ENCODE results near the gene OSBPL1A. TPM values are rescaled to one million over a fixed set of nuclear protein-coding genes. Genes with fewer than 3 reads are reported as not detected.

Gene OSBPL1A
- total and polyA plus RNA-seq, 2 of the 8 experiments (the other 6 are each of a cell fraction or from before 2014, with no cell fraction given) = 53.2 to 74.9 TPM

DNA sequence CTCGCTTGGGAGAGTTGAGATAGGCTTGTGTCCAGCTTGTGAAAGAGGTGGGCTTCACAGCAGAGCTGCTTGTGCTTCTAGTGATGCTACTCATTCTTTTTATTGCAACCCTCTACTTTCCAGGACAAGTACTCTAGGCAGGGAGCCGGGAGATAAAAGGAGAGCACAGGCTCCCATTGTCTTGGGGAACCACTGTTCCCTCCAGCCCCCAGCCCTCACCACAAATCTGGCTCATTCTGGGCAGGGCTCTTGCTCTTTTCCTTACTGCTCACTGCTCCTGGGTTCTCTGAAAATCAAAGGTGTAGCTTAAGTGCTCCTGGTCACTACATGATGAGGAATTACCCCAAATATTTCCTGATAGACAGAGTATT, 177.3 kb downstream of the OSBPL1A start:
- DNase-seq (ENCODE audit: low read depth in 1 of 2, low spot score in 2 of 2) (no peak), FAIRE-seq (no peak)
- no peak overlapping the region for H2BK12ac ChIP-seq (ENCODE audit: low read depth, low read length)
- H3K36me3 ChIP-seq (ENCODE audit: control insufficient read depth in 2 of 4, insufficient read depth in 4 of 4, low read length in 3 of 4) = peaks cover 0 to 5% (median 0%) of the 10 kb centered on the region in 4 experiments; a peak in 4 of 8 replicates
- TF ChIP-seq, protein P1, sequence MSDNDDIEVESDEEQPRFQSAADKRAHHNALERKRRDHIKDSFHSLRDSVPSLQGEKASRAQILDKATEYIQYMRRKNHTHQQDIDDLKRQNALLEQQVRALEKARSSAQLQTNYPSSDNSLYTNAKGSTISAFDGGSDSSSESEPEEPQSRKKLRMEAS (IDR thresholded peaks at IDR 0.05) = no peak
- no peak for TF ChIP-seq E2F6 (IDR thresholded peaks at IDR 0.05)
- TF ChIP-seq SIN3A (conservative IDR thresholded peaks at IDR 0.05 in 1 of 2, IDR thresholded peaks at IDR 0.05 in 1 of 2; ENCODE audit: low read depth in 1 of 2, low read length in 2 of 2) = no peak
- no peak for TF ChIP-seq SP1 (IDR thresholded peaks at IDR 0.05; ENCODE audit: low read depth, low read length)
- no peak overlapping the region for H3K4ac ChIP-seq (replicated peaks; ENCODE audit: insufficient read length, low read depth, low read length)
- no peak overlapping the region for H3K27ac ChIP-seq (ENCODE audit: low read depth, low read length)
- H4K8ac ChIP-seq (ENCODE audit: extremely low read depth, insufficient read depth, low read length) = no peak overlapping the region
- no peak overlapping the region for H3K23ac ChIP-seq (ENCODE audit: insufficient read length)
- ChIA-PET CTCF (ENCODE audit: partially characterized antibody) (interaction anchor here (0.7 to 1.4 kb wide), 5 partner anchors 8 to 268 kb away, joined by 3 to 6 read pairs (median 3); no protein-coding TSS in a partner anchor), POLR2A (ENCODE audit: partially characterized antibody) (interaction anchor here (0.9 kb wide), 1 partner anchor 9 kb away, joined by 4 read pairs; no protein-coding TSS in a partner anchor)
- H3K14ac ChIP-seq (ENCODE audit: insufficient read length) = no peak overlapping the region
- H2AFZ ChIP-seq (ENCODE audit: low read length) = no peak overlapping the region
- no peak overlapping the region for H4K5ac ChIP-seq (ENCODE audit: insufficient read length, low read depth, low read length)
- no peaks in the 10 kb centered on the region for H3K9me3 ChIP-seq (ENCODE audit: insufficient read depth in 2 of 2, low read depth in 1 of 2, low read length in 1 of 2)
- H4K91ac ChIP-seq (replicated peaks; ENCODE audit: insufficient read length, low read length) = no peak overlapping the region
- no peak overlapping the region for H2BK15ac ChIP-seq (ENCODE audit: low read length)
- no peak overlapping the region for H2BK5ac ChIP-seq (ENCODE audit: low read depth, low read length)
- peaks cover 0 to 1% of the 10 kb centered on the region in 2 experiments for H4K20me1 ChIP-seq (replicated peaks in 1 of 2; ENCODE audit: control insufficient read depth in 1 of 2, insufficient read depth in 2 of 2, low read length in 2 of 2)
- WGBS, 2 experiments (ENCODE audit: extremely low coverage in 1 of 2, insufficient coverage in 1 of 2, insufficient read length in 1 of 2, insufficient replicate concordance in 2 of 2, low coverage in 1 of 2, low lambda C conversion rate in 2 of 2, missing lambda C conversion rate in 1 of 2) = 82% methylated on average over 2 of the region's 2 CpGs; no CpG with 5 or more reads in 1 of the 2 experiments
- no peak overlapping the region for H3K4me3 ChIP-seq (ENCODE audit: extremely low read depth in 1 of 4, insufficient read depth in 2 of 4, low read depth in 3 of 4, low read length in 4 of 4)
- no peaks in the 10 kb centered on the region for H3K79me2 ChIP-seq (ENCODE audit: control insufficient read depth in 1 of 2, insufficient read depth in 2 of 2, low read length in 2 of 2)
- no peaks in the 10 kb centered on the region for H3K23me2 ChIP-seq (ENCODE audit: low read depth, low read length)
- no peak overlapping the region; a peak in 1 of 4 replicates for H3K4me2 ChIP-seq (ENCODE audit: insufficient read depth in 1 of 2, low read depth in 2 of 2, low read length in 2 of 2)
- no peak overlapping the region for H3K18ac ChIP-seq (ENCODE audit: extremely low read depth, low read length)
- H3K56ac ChIP-seq (replicated peaks; ENCODE audit: insufficient read length, low read depth, low read length) = no peak overlapping the region
- H2BK120ac ChIP-seq (replicated peaks; ENCODE audit: low read depth, low read length) = no peak overlapping the region
- no peak overlapping the region for H2BK20ac ChIP-seq (ENCODE audit: low read length)
- H2AK5ac ChIP-seq (ENCODE audit: low read depth, low read length) = peak overlapping the region; percentile 25; the same call in 1 of the 2 replicates
- H3K4me1 ChIP-seq (replicated peaks in 1 of 4; ENCODE audit: control insufficient read depth in 3 of 4, insufficient read depth in 4 of 4, low read length in 3 of 4) = peaks cover 0 to 7% (median 3%) of the 10 kb centered on the region in 4 experiments; a peak in 4 of 7 replicates
- H3K79me1 ChIP-seq (ENCODE audit: low read depth, low read length) = 0 out of 2 replicates have a peak, but pooled peaks cover 5% of the 10 kb centered on the region
- H3K9ac ChIP-seq (replicated peaks in 1 of 4; ENCODE audit: extremely low read depth in 1 of 4, low read depth in 3 of 4, low read length in 3 of 4) = no peak overlapping the region
- no peaks in the 10 kb centered on the region for H3K27me3 ChIP-seq (replicated peaks in 1 of 4; ENCODE audit: control insufficient read depth in 3 of 4, extremely low read depth in 1 of 4, insufficient read depth in 3 of 4, low read length in 3 of 4)
